ENCODE measurements around the gene ATP1B3.

GRCh38 chr3:141835557-141836229 is 40.8 kb upstream of the ATP1B3 start:
- TF ChIP-seq ZNF274 (IDR thresholded peaks at IDR 0.05; ENCODE audit: low read depth, low read length) (no peak), SUZ12 (IDR thresholded peaks at IDR 0.05; ENCODE audit: extremely low read depth, insufficient read depth, insufficient read length) (no peak), YY1 (IDR thresholded peaks at IDR 0.05; ENCODE audit: insufficient read depth, insufficient read length) (no peak)
